Transverse colon (tissue), 4 donors: Measurements from ENCODE around the gene ABHD16B.

ENCODE experiments used
- EP300 ChIP-seq: sonication (generic); formaldehyde crosslinking; IDR thresholded peaks from one replicate; pipeline ENCODE4 v1.6.1; 2017; ENCODE audit warnings: antibody characterized with exemption, low read depth
- POLR2A ChIP-seq: fragments of 450-650 bp; IDR thresholded peaks from one replicate; pipeline ENCODE4 v1.6.1; 2016; ENCODE audit warnings: antibody characterized with exemption, mild to moderate bottlenecking, moderate library complexity
- POLR2AphosphoS5 ChIP-seq, 3 donors: sonication (generic); formaldehyde crosslinking; IDR thresholded peaks; one replicate each; pipeline ENCODE4 v1.6.1; 2016; ENCODE audit warnings: antibody characterized with exemption in 3 of 3
- TF ChIP-seq, protein P1 (sequence below), 5 experiments: fragments of 200-600 bp in 3 of 5; fragments of 450-650 bp in 2 of 5; sonication (generic) in 3 of 5; IDR thresholded peaks; 1 replicate in 2 of 5; 2 replicates in 3 of 5; pipeline ENCODE4 v1.5.1; 2016 to 2017; ENCODE audit warnings: antibody characterized with exemption in 5 of 5, inconsistent platforms in 3 of 5, mild to moderate bottlenecking in 2 of 5, moderate library complexity in 1 of 5

DNA sequence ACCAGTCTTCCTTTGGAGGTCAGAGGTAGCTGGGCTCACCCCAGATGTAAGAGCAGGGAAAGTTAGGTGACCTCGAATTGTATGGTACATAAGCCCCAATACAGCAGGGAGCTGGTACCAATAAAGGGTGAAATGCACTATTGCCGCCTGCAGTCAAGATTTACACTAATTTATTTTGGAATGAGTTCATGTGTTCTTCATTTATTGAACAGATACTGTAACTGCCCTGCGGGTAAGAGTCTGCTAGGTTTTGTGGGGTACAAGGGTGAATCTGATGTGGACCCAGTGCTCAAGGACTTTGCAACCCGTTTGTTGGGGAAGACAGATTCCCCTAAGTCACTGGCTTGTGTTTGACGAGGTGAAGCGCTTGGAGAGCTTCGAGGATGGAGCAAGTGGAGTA lies 31.1 kb downstream of the ABHD16B start:
- TF ChIP-seq, protein P1, sequence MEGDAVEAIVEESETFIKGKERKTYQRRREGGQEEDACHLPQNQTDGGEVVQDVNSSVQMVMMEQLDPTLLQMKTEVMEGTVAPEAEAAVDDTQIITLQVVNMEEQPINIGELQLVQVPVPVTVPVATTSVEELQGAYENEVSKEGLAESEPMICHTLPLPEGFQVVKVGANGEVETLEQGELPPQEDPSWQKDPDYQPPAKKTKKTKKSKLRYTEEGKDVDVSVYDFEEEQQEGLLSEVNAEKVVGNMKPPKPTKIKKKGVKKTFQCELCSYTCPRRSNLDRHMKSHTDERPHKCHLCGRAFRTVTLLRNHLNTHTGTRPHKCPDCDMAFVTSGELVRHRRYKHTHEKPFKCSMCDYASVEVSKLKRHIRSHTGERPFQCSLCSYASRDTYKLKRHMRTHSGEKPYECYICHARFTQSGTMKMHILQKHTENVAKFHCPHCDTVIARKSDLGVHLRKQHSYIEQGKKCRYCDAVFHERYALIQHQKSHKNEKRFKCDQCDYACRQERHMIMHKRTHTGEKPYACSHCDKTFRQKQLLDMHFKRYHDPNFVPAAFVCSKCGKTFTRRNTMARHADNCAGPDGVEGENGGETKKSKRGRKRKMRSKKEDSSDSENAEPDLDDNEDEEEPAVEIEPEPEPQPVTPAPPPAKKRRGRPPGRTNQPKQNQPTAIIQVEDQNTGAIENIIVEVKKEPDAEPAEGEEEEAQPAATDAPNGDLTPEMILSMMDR (IDR thresholded peaks at IDR 0.05) = no peak
- no peak for TF ChIP-seq EP300
- TF ChIP-seq POLR2A = no peak
- TF ChIP-seq POLR2AphosphoS5 (IDR thresholded peaks at IDR 0.05) = no peak
